PC-3 (cell line): ENCODE measurements around the gene RWDD3. TPM values are rescaled to one million over a fixed set of nuclear protein-coding genes. Genes with fewer than 3 reads are reported as not detected.

Source experiments
- ATAC-seq: fragments of 200-7000 bp; cut with Tn5 transposase; 2 replicates; pipeline ENCODE4 v1.9.1; 2020; ENCODE audit warnings: mild to moderate bottlenecking, moderate library complexity
- BruUV-seq: library from RNA; stranded (reverse); fragments of 400-500 nt; replicated peaks from 2 replicates; lab custom pipeline; 2021; lab: Mats Ljungman, UMichigan
- CTCF ChIA-PET: fragments of 300-600 bp; sonication (Branson Sonifier 250); formaldehyde crosslinking; loops from one replicate; lab custom pipeline; 2022; ENCODE audit warnings: antibody characterized with exemption; lab: Charles Lee
- POLR2A ChIA-PET: fragments of 300-600 bp; sonication (Branson Sonifier 250); formaldehyde crosslinking; loops from one replicate; lab custom pipeline; 2022; ENCODE audit warnings: antibody characterized with exemption; ENCODE audit not compliant: unreplicated experiment; lab: Charles Lee
- DNase-seq: peaks from one replicate; pipeline ENCODE4 v3.0.0-alpha.2; 2015
- H2AFZ ChIP-seq: fragments of 300-600 bp; sonication (generic); 2 replicates; pipeline ENCODE4 v1.6.0; 2016; ENCODE audit warnings: antibody characterized with exemption, low read length
- H3F3A ChIP-seq: fragments of 300-600 bp; sonication (generic); one replicate; pipeline ENCODE4 v1.6.0; 2017; ENCODE audit warnings: antibody characterized with exemption, low read length, control low read depth, mild to moderate bottlenecking; ENCODE audit not compliant: unreplicated experiment
- H3K27ac ChIP-seq: fragments of 300-600 bp; sonication (generic); 2 replicates; pipeline ENCODE4 v1.5.1; 2016; ENCODE audit warnings: mild to moderate bottlenecking, low read length
- H3K27me3 ChIP-seq: fragments of 300-600 bp; sonication (generic); 2 replicates; pipeline ENCODE4 v1.6.1; 2016; ENCODE audit warnings: low read length, mixed read lengths
- H3K36me3 ChIP-seq: fragments of 300-600 bp; sonication (generic); 2 replicates; pipeline ENCODE4 v1.6.1; 2016; ENCODE audit warnings: low read depth, mixed run types, low read length, mixed read lengths
- H3K4me1 ChIP-seq: fragments of 300-600 bp; sonication (generic); 2 replicates; pipeline ENCODE4 v1.5.1; 2016; ENCODE audit warnings: low read length; ENCODE audit not compliant: insufficient read depth
- H3K4me2 ChIP-seq: fragments of 300-600 bp; sonication (generic); 2 replicates; pipeline ENCODE4 v1.6.0; 2016; ENCODE audit warnings: low read length
- H3K4me3 ChIP-seq: fragments of 300-600 bp; sonication (generic); 2 replicates; pipeline ENCODE4 v1.5.1; 2016; ENCODE audit warnings: mild to moderate bottlenecking, low read length, mixed read lengths
- H3K79me2 ChIP-seq: fragments of 300-600 bp; sonication (generic); 2 replicates; pipeline ENCODE4 v1.6.1; 2017; ENCODE audit warnings: low read length, mixed read lengths
- H3K9ac ChIP-seq: fragments of 300-600 bp; sonication (generic); 2 replicates; pipeline ENCODE4 v1.6.0; 2016; ENCODE audit warnings: mild to moderate bottlenecking, low read length
- H3K9me2 ChIP-seq: fragments of 300-600 bp; sonication (generic); replicated peaks from 2 replicates; pipeline ENCODE4 v1.6.1; 2016; ENCODE audit warnings: mixed run types, low read length, mixed read lengths
- H3K9me3 ChIP-seq: fragments of 300-600 bp; sonication (generic); 2 replicates; pipeline ENCODE4 v1.6.1; 2016; ENCODE audit warnings: low read length, mixed read lengths
- H4K20me1 ChIP-seq: fragments of 300-600 bp; sonication (generic); 2 replicates; pipeline ENCODE4 v1.6.1; 2016; ENCODE audit warnings: low read length, mixed read lengths
- EZH2 ChIP-seq: fragments of 300-600 bp; sonication (generic); IDR thresholded peaks from one replicate; pipeline ENCODE4 v1.6.1; 2017; ENCODE audit warnings: antibody characterized with exemption, mild to moderate bottlenecking, low read length; ENCODE audit not compliant: unreplicated experiment
- EZH2phosphoT487 ChIP-seq: fragments of 300-600 bp; sonication (generic); IDR thresholded peaks from 2 replicates; pipeline ENCODE4 v1.6.1; 2018; ENCODE audit warnings: mild to moderate bottlenecking, antibody characterized with exemption, low read length, borderline replicate concordance
- intact Hi-C: fragments of 100-400 bp; cut with micrococcal nuclease; formaldehyde crosslinking; loops from 2 replicates; pipeline ENCODE4 v1.9.0; 2023
- total RNA-seq: library from RNA; depleted of rRNA; stranded (reverse); fragments of >200 nt; gene quantifications from 2 replicates; pipeline ENCODE4 v1.2.3, GENCODE V29; 2014
- TF ChIP-seq, protein P1 (sequence below): fragments of 300-600 bp; sonication (generic); conservative IDR thresholded peaks from 2 replicates; pipeline ENCODE4 v1.5.1; 2017; ENCODE audit warnings: antibody characterized with exemption, low read depth, mild to moderate bottlenecking, low read length

The RWDD3 gene
- total RNA-seq, 1 experiment from 2014 or later: 10.4 TPM

DNA sequence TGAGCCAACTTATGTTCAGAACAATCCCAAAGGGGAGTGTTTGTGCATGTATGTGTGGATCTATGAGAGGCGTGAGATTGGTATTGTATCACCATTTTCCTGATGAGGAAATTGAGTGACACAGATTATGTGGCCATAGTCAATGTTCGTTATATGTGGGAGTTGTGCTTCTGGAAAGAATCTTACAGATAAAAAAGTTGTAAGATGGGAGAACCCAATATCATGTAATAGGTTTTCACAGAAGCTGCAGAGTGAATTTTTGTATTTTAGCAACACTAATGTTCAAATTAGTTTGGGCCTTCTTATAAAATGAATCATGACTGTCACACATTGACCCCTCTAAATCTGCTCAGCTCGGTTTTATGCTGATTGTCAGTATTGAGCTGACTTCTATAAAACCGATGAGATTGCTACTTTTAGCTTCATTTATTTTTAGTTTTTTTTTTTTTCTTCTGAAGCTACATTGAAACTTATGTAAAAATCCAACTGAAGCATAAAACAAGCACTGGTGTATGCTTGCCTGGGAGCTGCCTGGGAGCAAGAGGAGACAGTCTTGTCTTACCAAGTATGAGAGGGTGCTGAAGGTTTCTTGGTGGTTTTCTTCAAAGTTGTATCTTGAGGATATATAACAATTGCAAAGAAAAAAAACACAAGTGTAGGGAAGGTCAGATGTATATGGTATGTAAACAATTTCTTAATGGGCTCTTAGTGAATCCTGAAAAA, 4.1 kb downstream of the RWDD3 start:
- H3K4me3 ChIP-seq: no peak overlapping the region
- H2AFZ ChIP-seq: no peak overlapping the region
- H3K4me1 ChIP-seq: peaks cover 1% of the 10 kb centered on the region
- peaks cover 17% of the 10 kb centered on the region for H3K36me3 ChIP-seq
- no peaks in the 10 kb centered on the region for H3F3A ChIP-seq
- ChIA-PET POLR2A (no interaction called here), CTCF (no interaction called here)
- no peak overlapping the region for H3K9ac ChIP-seq
- intact Hi-C loops: no loop called here
- DNase-seq: no peak
- no peaks in the 10 kb centered on the region for H3K27me3 ChIP-seq
- no peaks in the 10 kb centered on the region for H3K9me3 ChIP-seq
- no peaks in the 10 kb centered on the region for H4K20me1 ChIP-seq
- H3K4me2 ChIP-seq: no peak overlapping the region
- H3K27ac ChIP-seq: no peak overlapping the region
- no peaks in the 10 kb centered on the region for H3K9me2 ChIP-seq
- no TSS peak for BruUV-seq
- peaks cover 44% of the 10 kb centered on the region for H3K79me2 ChIP-seq
- no peak for ATAC-seq
- TF ChIP-seq EZH2phosphoT487 (no peak), EZH2 (no peak)

GRCh38 chr1:95245029-95245428, 11.0 kb downstream of the RWDD3 start:
- BruUV-seq: no TSS peak
- no peaks in the 10 kb centered on the region for H3K9me2 ChIP-seq

GRCh38 chr1:95246511-95246910, 12.5 kb downstream of the RWDD3 start:
- Histone ChIP-seq H3K4me1 (no peaks in the 10 kb centered on the region), H3F3A (no peaks in the 10 kb centered on the region), H3K4me3 (no peak overlapping the region), H3K27ac (no peak overlapping the region), H3K9me3 (no peaks in the 10 kb centered on the region), H3K27me3 (no peaks in the 10 kb centered on the region), H3K9me2 (no peaks in the 10 kb centered on the region), H3K36me3 (peaks cover 18% of the 10 kb centered on the region), H2AFZ (no peak overlapping the region), H4K20me1 (no peaks in the 10 kb centered on the region), H3K79me2 (no peaks in the 10 kb centered on the region), H3K4me2 (no peak overlapping the region), H3K9ac (no peak overlapping the region)
- intact Hi-C loops: no loop called here
- CTCF ChIA-PET: no interaction called here
- TF ChIP-seq EZH2 (no peak), EZH2phosphoT487 (no peak)
- TF ChIP-seq, protein P1, sequence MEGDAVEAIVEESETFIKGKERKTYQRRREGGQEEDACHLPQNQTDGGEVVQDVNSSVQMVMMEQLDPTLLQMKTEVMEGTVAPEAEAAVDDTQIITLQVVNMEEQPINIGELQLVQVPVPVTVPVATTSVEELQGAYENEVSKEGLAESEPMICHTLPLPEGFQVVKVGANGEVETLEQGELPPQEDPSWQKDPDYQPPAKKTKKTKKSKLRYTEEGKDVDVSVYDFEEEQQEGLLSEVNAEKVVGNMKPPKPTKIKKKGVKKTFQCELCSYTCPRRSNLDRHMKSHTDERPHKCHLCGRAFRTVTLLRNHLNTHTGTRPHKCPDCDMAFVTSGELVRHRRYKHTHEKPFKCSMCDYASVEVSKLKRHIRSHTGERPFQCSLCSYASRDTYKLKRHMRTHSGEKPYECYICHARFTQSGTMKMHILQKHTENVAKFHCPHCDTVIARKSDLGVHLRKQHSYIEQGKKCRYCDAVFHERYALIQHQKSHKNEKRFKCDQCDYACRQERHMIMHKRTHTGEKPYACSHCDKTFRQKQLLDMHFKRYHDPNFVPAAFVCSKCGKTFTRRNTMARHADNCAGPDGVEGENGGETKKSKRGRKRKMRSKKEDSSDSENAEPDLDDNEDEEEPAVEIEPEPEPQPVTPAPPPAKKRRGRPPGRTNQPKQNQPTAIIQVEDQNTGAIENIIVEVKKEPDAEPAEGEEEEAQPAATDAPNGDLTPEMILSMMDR: no peak
- ATAC-seq (no peak), DNase-seq (no peak)
- no TSS peak for BruUV-seq
- POLR2A ChIA-PET: no interaction called here

More at GRCh38 chr1:95245029-95245428, 11.0 kb downstream of the RWDD3 start:
- Histone ChIP-seq H3K4me2 (no peak overlapping the region), H3K79me2 (0 out of 2 replicates have a peak, but pooled peaks cover 8% of the 10 kb centered on the region), H3F3A (no peaks in the 10 kb centered on the region), H3K27ac (no peak overlapping the region), H3K4me1 (no peaks in the 10 kb centered on the region), H3K9me3 (no peaks in the 10 kb centered on the region), H3K9ac (no peak overlapping the region), H4K20me1 (no peaks in the 10 kb centered on the region), H3K27me3 (no peaks in the 10 kb centered on the region), H3K36me3 (peaks cover 26% of the 10 kb centered on the region), H3K4me3 (no peak overlapping the region), H2AFZ (no peak overlapping the region)
- no peak for ATAC-seq
- no peak for DNase-seq
- intact Hi-C loops: no loop called here
- ChIA-PET POLR2A (no interaction called here), CTCF (no interaction called here)
- TF ChIP-seq EZH2 (no peak), EZH2phosphoT487 (no peak)
- TF ChIP-seq, protein P1: no peak
